SK-N-SH treated with all-trans-retinoic acid at 6 μM for 48 hours (cell line): ENCODE measurements around the gene ATXN2L.

Experiments
- ARNTL ChIP-seq: fragments of 450-650 bp; formaldehyde crosslinking; IDR thresholded peaks from 2 replicates; pipeline ENCODE4 v1.5.0; 2020; ENCODE audit warnings: low read depth, mild to moderate bottlenecking, moderate library complexity, borderline replicate concordance
- ESRRG ChIP-seq: fragments of 250-450 bp; sonication (Bioruptor Pico); IDR thresholded peaks from 2 replicates; pipeline ENCODE4 v1.6.1; 2021; ENCODE audit warnings: mild to moderate bottlenecking
- GLIS3 ChIP-seq: fragments of 250-450 bp; sonication (Bioruptor Pico); IDR thresholded peaks from 2 replicates; pipeline ENCODE4 v1.5.0; 2020; ENCODE audit warnings: mild to moderate bottlenecking, moderate library complexity
- ISL1 ChIP-seq: fragments of 250-450 bp; sonication (Bioruptor Pico); IDR thresholded peaks from 2 replicates; pipeline ENCODE4 v2.1.2; 2022; ENCODE audit warnings: mild to moderate bottlenecking, moderate library complexity
- TCF4 ChIP-seq: fragments of 250-450 bp; sonication (Bioruptor Pico); IDR thresholded peaks from 2 replicates; pipeline ENCODE4 v1.8.0; 2021; ENCODE audit warnings: mild to moderate bottlenecking, moderate library complexity, borderline replicate concordance
- TOX ChIP-seq: fragments of 250-450 bp; sonication (Bioruptor Pico); IDR thresholded peaks from 2 replicates; pipeline ENCODE4 v1.8.0; 2021; ENCODE audit warnings: mild to moderate bottlenecking, moderate library complexity, borderline replicate concordance
- ZC3H10 ChIP-seq: fragments of 250-450 bp; sonication (Bioruptor Pico); IDR thresholded peaks from 2 replicates; pipeline ENCODE4 v1.5.1; 2021; ENCODE audit warnings: mild to moderate bottlenecking, moderate library complexity
- ZFP3 ChIP-seq: fragments of 250-450 bp; sonication (Bioruptor Pico); IDR thresholded peaks from 2 replicates; pipeline ENCODE4 v1.5.0; 2020; ENCODE audit warnings: mild to moderate bottlenecking, moderate library complexity
- ZNF565 ChIP-seq: fragments of 450-650 bp; formaldehyde crosslinking; conservative IDR thresholded peaks from 2 replicates; pipeline ENCODE4 v1.5.0; 2020; ENCODE audit warnings: low read depth, mild to moderate bottlenecking, moderate library complexity
- ZNF70 ChIP-seq: fragments of 450-650 bp; formaldehyde crosslinking; IDR thresholded peaks from 2 replicates; pipeline ENCODE4 v1.5.0; 2020; ENCODE audit warnings: mild to moderate bottlenecking, moderate library complexity
- ZNF8 ChIP-seq: fragments of 450-650 bp; formaldehyde crosslinking; IDR thresholded peaks from 2 replicates; pipeline ENCODE4 v1.5.0; 2020; ENCODE audit warnings: mild to moderate bottlenecking, moderate library complexity
- TF ChIP-seq, protein P1 (sequence below): fragments of 250-450 bp; sonication (Bioruptor Pico); IDR thresholded peaks from 2 replicates; pipeline ENCODE4 v1.5.0; 2020; ENCODE audit warnings: mild to moderate bottlenecking, moderate library complexity
- TF ChIP-seq, protein P2 (sequence below): fragments of 250-450 bp; sonication (Bioruptor Pico); IDR thresholded peaks from 2 replicates; pipeline ENCODE4 v1.5.1; 2020; ENCODE audit warnings: low read depth, mild to moderate bottlenecking, moderate library complexity

DNA sequence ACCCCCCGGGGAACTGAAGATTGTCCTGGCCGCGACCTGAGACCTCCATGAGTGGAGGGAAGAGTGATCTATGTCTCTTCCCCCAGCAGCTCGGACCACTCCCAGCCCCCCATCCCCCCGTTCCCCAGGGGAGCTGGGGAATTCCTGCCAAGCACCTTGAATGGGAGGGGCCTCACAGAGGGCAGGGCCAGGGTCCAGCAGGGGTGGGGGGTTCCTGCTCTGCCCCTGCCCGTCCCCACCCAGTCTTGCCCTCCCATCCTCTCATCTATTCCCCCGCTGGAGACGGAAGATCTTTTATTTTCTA, 13.9 kb downstream of the ATXN2L start:
- no peak for TF ChIP-seq GLIS3 (CRISPR knock-in tag)
- TF ChIP-seq ZFP3 (CRISPR knock-in tag), result no peak
- no peak for TF ChIP-seq ZNF8 (CRISPR knock-in tag)
- TF ChIP-seq ZNF565 (CRISPR knock-in tag), result no peak
- TF ChIP-seq, protein P1, sequence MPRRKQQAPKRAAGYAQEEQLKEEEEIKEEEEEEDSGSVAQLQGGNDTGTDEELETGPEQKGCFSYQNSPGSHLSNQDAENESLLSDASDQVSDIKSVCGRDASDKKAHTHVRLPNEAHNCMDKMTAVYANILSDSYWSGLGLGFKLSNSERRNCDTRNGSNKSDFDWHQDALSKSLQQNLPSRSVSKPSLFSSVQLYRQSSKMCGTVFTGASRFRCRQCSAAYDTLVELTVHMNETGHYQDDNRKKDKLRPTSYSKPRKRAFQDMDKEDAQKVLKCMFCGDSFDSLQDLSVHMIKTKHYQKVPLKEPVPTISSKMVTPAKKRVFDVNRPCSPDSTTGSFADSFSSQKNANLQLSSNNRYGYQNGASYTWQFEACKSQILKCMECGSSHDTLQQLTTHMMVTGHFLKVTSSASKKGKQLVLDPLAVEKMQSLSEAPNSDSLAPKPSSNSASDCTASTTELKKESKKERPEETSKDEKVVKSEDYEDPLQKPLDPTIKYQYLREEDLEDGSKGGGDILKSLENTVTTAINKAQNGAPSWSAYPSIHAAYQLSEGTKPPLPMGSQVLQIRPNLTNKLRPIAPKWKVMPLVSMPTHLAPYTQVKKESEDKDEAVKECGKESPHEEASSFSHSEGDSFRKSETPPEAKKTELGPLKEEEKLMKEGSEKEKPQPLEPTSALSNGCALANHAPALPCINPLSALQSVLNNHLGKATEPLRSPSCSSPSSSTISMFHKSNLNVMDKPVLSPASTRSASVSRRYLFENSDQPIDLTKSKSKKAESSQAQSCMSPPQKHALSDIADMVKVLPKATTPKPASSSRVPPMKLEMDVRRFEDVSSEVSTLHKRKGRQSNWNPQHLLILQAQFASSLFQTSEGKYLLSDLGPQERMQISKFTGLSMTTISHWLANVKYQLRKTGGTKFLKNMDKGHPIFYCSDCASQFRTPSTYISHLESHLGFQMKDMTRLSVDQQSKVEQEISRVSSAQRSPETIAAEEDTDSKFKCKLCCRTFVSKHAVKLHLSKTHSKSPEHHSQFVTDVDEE (CRISPR knock-in tag), result no peak
- TF ChIP-seq ZC3H10, result no peak
- no peak for TF ChIP-seq TOX
- no peak for TF ChIP-seq ZNF70
- TF ChIP-seq, protein P2, sequence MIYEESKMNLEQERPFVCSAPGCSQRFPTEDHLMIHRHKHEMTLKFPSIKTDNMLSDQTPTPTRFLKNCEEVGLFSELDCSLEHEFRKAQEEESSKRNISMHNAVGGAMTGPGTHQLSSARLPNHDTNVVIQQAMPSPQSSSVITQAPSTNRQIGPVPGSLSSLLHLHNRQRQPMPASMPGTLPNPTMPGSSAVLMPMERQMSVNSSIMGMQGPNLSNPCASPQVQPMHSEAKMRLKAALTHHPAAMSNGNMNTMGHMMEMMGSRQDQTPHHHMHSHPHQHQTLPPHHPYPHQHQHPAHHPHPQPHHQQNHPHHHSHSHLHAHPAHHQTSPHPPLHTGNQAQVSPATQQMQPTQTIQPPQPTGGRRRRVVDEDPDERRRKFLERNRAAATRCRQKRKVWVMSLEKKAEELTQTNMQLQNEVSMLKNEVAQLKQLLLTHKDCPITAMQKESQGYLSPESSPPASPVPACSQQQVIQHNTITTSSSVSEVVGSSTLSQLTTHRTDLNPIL (CRISPR knock-in tag), result no peak
- TF ChIP-seq TCF4 (CRISPR knock-in tag), result no peak
- TF ChIP-seq ARNTL, result no peak
- TF ChIP-seq ISL1 (CRISPR knock-in tag), result no peak
- TF ChIP-seq ESRRG (CRISPR knock-in tag), result no peak
